ENCODE measurements around the gene FADS1.

The FADS1 gene

DNA sequence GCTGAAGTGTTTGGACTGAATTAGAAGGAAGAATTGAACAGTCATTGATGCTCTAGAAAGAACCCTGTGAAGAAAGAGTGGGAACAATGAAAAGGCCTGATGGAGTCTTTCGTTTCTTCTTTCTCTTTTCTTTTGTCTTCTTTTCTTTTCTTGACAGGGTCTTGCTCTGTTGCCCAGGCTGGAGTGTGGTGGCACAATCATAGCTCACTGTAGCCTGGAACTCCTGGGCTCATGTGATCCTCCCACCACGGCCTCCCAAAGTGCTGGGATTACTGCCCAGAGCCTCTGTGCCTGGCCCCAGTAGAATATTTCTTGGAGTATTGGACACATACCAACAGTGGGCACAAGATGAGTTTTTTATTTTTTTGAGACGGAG is 23.0 kb downstream of the FADS1 start:
- no peak for TF ChIP-seq CTCF (IDR thresholded peaks at IDR 0.05; ENCODE audit: borderline replicate concordance, insufficient read depth, low read depth, low read length)
- H3K4me3 ChIP-seq (ENCODE audit: low read depth, low read length), result peak overlapping the region; percentile 81

DNA sequence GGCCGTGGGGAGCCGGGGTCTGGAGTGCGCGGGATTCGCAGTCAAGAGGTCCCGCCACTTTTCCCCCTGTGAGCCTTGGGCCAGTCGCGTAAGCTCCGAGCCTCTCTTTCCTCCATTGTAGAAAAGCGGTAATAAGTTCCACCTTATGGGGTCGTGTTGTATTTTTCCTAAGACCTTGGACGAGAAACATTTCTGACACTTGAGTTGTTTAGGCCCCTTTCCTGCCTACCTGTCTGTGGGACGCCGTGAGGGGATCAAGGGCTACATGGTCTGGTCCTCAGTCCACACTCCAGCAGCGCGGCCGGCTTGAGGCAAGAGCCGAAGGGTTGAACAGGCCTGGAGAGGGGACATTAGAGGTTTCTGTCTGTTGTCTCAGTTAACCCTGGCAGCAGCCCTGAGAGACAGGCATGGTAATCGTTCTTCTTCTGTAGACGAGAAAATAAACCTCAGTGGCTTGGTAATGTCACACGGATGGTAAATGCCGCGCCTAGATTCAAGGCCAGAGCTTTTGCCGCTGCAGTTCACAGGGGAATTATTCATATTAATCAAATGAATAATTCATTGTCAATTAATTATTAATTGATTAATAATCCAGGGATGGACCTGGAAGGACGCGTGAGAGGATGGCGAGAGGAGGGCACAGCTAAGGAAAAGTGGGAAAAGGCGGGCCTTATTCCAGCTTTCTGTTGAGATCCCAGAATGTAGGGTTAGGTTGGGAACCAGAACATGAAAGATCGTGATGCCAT is 23.5 kb downstream of the FADS1 start:
- H3K4me3 ChIP-seq (ENCODE audit: low read depth, low read length), result peak overlapping the region; percentile 81
- TF ChIP-seq CTCF (IDR thresholded peaks at IDR 0.05; ENCODE audit: borderline replicate concordance, insufficient read depth, low read depth, low read length), result no peak

DNA sequence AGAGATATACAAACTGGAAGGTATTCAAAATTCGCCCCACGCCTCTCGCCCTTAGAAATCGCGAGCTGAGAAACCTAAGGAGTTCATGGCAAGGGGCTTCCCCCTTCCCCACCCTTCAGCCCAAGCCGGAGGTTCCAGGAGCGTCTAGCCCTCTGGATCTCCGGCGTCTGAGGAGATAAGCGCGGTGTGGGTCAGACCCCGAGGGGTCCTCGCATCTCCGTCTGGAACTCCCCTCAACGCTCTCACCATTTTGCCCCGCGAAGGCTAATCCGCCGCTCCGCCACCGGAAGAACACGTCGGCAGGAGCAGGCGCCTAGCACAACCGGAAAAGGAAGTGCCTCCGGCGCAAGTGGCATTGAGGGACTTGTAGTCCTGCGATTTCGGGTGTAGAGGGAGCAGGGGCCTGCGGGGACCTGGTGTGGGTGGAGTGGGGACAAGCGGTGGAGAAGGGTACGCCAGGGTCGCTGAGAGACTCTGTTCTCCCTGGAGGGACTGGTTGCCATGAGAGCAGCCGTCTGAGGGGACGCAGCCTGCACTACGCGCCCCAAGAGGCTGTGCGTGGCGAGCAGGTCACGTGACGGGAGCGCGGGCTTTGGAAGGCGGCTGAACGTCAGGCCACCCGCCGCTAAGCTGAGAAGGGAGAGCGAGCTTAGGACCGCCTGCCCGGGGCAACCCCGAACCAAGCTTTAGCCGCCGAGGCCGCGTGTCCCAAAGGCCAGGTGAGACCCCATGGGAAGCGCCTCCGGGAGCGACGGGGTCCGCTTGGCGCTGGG is 24.3 kb downstream of the FADS1 start, which contains the start of the genes FEN1 and TMEM258:
FEN1 (plus strand) TSS at position 602 of the 773 bp plus-strand sequence. CDS start 2,451 bp downstream, outside the sequence.
TMEM258 (minus strand) TSS at position 290 of the 773 bp plus-strand sequence; CDS start at position 249, 41 bp downstream.
- H3K4me3 ChIP-seq (ENCODE audit: low read depth, low read length), result peak within 1 kb of the TSS; percentile 81
- TF ChIP-seq CTCF (IDR thresholded peaks at IDR 0.05; ENCODE audit: borderline replicate concordance, insufficient read depth, low read depth, low read length), result no peak

- TF ChIP-seq CTCF (IDR thresholded peaks at IDR 0.05; ENCODE audit: borderline replicate concordance, insufficient read depth, low read depth, low read length), result no peak
- H3K4me3 ChIP-seq (ENCODE audit: low read depth, low read length), result peak overlapping the region; percentile 81
Measured at GRCh38 chr11:61791737-61792309, 25.0 kb downstream of the FADS1 start.

- no peak overlapping the region for H3K4me3 ChIP-seq (ENCODE audit: low read depth, low read length)
- TF ChIP-seq CTCF (IDR thresholded peaks at IDR 0.05; ENCODE audit: borderline replicate concordance, insufficient read depth, low read depth, low read length), result peak; percentile 24; the same call in 1 of the 2 replicates
Measured at GRCh38 chr11:61787928-61788491, 28.8 kb downstream of the FADS1 start.

DNA sequence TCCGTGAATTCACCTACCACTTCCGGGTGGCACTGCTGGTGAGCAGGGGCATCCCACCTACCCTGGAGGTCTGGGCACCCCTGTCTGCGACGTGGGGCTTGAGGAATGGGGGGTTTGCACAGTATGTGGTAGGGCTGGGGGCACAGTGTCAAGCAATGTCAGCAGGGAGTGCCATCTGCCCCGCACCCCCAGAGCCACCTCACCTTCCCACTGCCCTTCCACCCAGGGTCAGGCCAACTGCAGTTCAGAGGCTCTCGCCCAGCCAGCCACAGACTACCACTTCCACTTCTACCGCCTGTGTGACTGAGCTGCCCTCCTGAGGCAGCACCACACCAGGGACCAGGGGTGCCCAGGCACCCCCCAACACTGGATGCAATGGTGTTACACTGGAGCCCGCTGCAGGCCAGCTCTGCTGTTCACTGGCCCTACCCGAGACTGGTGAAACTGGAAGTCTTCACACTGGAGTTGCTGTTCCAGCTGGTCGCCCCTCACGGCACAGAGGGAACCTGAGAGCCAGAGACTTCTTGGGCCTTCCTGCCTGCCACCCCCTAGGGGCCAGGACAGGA is 30.9 kb downstream of the FADS1 start:
- TF ChIP-seq CTCF (IDR thresholded peaks at IDR 0.05; ENCODE audit: borderline replicate concordance, insufficient read depth, low read depth, low read length), result 0 out of 2 replicates have a peak, but pooled peaks have one; percentile 12
- no peak overlapping the region for H3K4me3 ChIP-seq (ENCODE audit: low read depth, low read length)
